Lung (tissue), 12 donors: ENCODE data around the gene PFKFB2. TPM values are rescaled to one million over a fixed set of nuclear protein-coding genes. Genes with fewer than 3 reads are reported as not detected.
A peak's percentile ranks its signal among the peaks of the same experiment; 100 is the strongest.

Experiments
- ATAC-seq: fragments of 200-7000 bp; cut with Tn5 transposase; one replicate; pipeline ENCODE4 v1.9.1; 2020; ENCODE audit warnings: moderate number of reproducible peaks; ENCODE audit not compliant: insufficient read depth, low FRiP score
- DNase-seq, 3 donors: peaks; one replicate each; pipeline ENCODE4 v3.0.0-alpha.2; 2013 to 2017
- H3K27ac ChIP-seq, 2 donors: one replicate each; pipeline ENCODE4 v1.5.1; 2013; ENCODE audit warnings: mild to moderate bottlenecking in 2 of 2, moderate library complexity in 2 of 2, control low read depth in 1 of 2, inconsistent platforms in 1 of 2, low read depth in 1 of 2, low read length in 1 of 2
- H3K27me3 ChIP-seq, 3 donors: one replicate each; pipeline ENCODE4 v1.5.1; 2013; ENCODE audit warnings: low read length in 2 of 3; ENCODE audit not compliant: control insufficient read depth in 3 of 3, insufficient read depth in 3 of 3
- H3K36me3 ChIP-seq, 4 donors: one replicate each; pipeline ENCODE4 v1.5.1; 2013; ENCODE audit warnings: low read length in 4 of 4, mild to moderate bottlenecking in 1 of 4, moderate library complexity in 1 of 4; ENCODE audit not compliant: control insufficient read depth in 4 of 4, insufficient read depth in 4 of 4
- H3K4me1 ChIP-seq, 5 donors: one replicate each; pipeline ENCODE4 v1.5.1; 2013; ENCODE audit warnings: low read length in 5 of 5, mild to moderate bottlenecking in 2 of 5, moderate library complexity in 1 of 5; ENCODE audit not compliant: control insufficient read depth in 5 of 5, insufficient read depth in 5 of 5
- H3K4me3 ChIP-seq: one replicate; pipeline ENCODE4 v1.5.1; 2013; ENCODE audit warnings: mild to moderate bottlenecking, control low read depth, moderate library complexity
- H3K9ac ChIP-seq, 2 donors: one replicate each; pipeline ENCODE4 v1.5.1; 2013; ENCODE audit warnings: low read length in 2 of 2, control low read depth in 1 of 2; ENCODE audit not compliant: insufficient read depth in 1 of 2
- H3K9me3 ChIP-seq, 4 donors: one replicate each; pipeline ENCODE4 v1.5.1; 2013; ENCODE audit warnings: low read length in 3 of 4, mild to moderate bottlenecking in 1 of 4, moderate library complexity in 1 of 4; ENCODE audit not compliant: control insufficient read depth in 4 of 4, insufficient read depth in 3 of 4
- WGBS, 2 donors: extraction: QIAGEN DNeasy Blood & Tissue Kit; methylation state at CpG; one replicate each; pipeline ENCODE4 v1.1.7; 2013; 5-methylcytosine and 5-hydroxymethylcytosine counted together
- polyA plus RNA-seq, 2 donors: library from polyadenylated mRNA; stranded (reverse); fragments of 200-250 nt; gene quantifications; one replicate each; pipeline ENCODE4 v1.2.1, GENCODE V29; 2013
- total RNA-seq, 2 donors: library from RNA; depleted of rRNA in 1 of 2; stranded (reverse); fragments of >200 nt in 1 of 2; gene quantifications; one replicate each; pipeline ENCODE4 v1.2.1, GENCODE V29; 2014 to 2021
- TF ChIP-seq, protein P1 (sequence below): IDR thresholded peaks from 2 replicates; pipeline ENCODE4 v1.5.1; 2012; ENCODE audit warnings: mild to moderate bottlenecking; ENCODE audit errors: control extremely low read depth, extremely low read depth
- donor health status: control.
- donor health status: control.
- donor health status: Bipolar disorder and iron deficiency.
- donor health status: healthy.
- donor health status: DM: yes; HTN: yes; CAD: no.

The PFKFB2 gene
- total and polyA plus RNA-seq, 4 donors, result 19.9 to 52.3 (median 39.6) TPM

GRCh38 chr1:207048041-207048440 lies 5.0 kb upstream of the PFKFB2 start:
- 74 to 80% methylated on average over 6 of the region's 6 CpGs for WGBS, 2 donors
- H3K4me1 ChIP-seq, result peaks cover 0 to 36% (median 8%) of the 10 kb centered on the region in 5 donors
- TF ChIP-seq, protein P1, sequence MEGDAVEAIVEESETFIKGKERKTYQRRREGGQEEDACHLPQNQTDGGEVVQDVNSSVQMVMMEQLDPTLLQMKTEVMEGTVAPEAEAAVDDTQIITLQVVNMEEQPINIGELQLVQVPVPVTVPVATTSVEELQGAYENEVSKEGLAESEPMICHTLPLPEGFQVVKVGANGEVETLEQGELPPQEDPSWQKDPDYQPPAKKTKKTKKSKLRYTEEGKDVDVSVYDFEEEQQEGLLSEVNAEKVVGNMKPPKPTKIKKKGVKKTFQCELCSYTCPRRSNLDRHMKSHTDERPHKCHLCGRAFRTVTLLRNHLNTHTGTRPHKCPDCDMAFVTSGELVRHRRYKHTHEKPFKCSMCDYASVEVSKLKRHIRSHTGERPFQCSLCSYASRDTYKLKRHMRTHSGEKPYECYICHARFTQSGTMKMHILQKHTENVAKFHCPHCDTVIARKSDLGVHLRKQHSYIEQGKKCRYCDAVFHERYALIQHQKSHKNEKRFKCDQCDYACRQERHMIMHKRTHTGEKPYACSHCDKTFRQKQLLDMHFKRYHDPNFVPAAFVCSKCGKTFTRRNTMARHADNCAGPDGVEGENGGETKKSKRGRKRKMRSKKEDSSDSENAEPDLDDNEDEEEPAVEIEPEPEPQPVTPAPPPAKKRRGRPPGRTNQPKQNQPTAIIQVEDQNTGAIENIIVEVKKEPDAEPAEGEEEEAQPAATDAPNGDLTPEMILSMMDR, result no peak

GRCh38 chr1:207049054-207049453 lies 4.0 kb upstream of the PFKFB2 start:
- TF ChIP-seq, protein P1, result no peak

More at GRCh38 chr1:207048041-207048440, 5.0 kb upstream of the PFKFB2 start:
- no peak overlapping the region for H3K4me3 ChIP-seq
- DNase-seq (no peak), ATAC-seq (no peak)
- H3K27ac ChIP-seq, result no peak overlapping the region
- H3K36me3 ChIP-seq, result peaks cover 3 to 22% (median 14%) of the 10 kb centered on the region in 4 donors
- H3K9me3 ChIP-seq, result no peaks in the 10 kb centered on the region
- H3K27me3 ChIP-seq, result no peaks in the 10 kb centered on the region
- no peak overlapping the region for H3K9ac ChIP-seq

GRCh38 chr1:207049514-207049913 lies 3.6 kb upstream of the PFKFB2 start:
- no peak for DNase-seq
- Histone ChIP-seq H3K27me3 (no peaks in the 10 kb centered on the region), H3K9ac (peak overlapping the region; percentile 29 to 86), H3K27ac (no peak overlapping the region), H3K36me3 (peaks cover 3 to 22% (median 14%) of the 10 kb centered on the region in 4 donors), H3K4me3 (no peak overlapping the region), H3K9me3 (no peaks in the 10 kb centered on the region), H3K4me1 (peaks cover 0 to 31% (median 8%) of the 10 kb centered on the region in 5 donors)
- ATAC-seq, result no peak
- TF ChIP-seq, protein P1, result no peak
- 59 to 68% methylated on average over 8 of the region's 8 CpGs for WGBS, 2 donors

More at GRCh38 chr1:207049054-207049453, 4.0 kb upstream of the PFKFB2 start:
- Histone ChIP-seq H3K9me3 (no peaks in the 10 kb centered on the region), H3K9ac (no peak overlapping the region), H3K36me3 (peaks cover 3 to 22% (median 14%) of the 10 kb centered on the region in 4 donors), H3K4me3 (no peak overlapping the region), H3K27ac (no peak overlapping the region), H3K4me1 (peaks cover 0 to 31% (median 8%) of the 10 kb centered on the region in 5 donors), H3K27me3 (no peaks in the 10 kb centered on the region)
- 83 to 93% methylated on average over 4 of the region's 4 CpGs for WGBS, 2 donors
- ATAC-seq (no peak), DNase-seq (no peak)

GRCh38 chr1:207049974-207050391 lies 3.1 kb upstream of the PFKFB2 start:
- Histone ChIP-seq H3K9ac (peak overlapping the region; percentile 86 to 96), H3K4me1 (peaks cover 0 to 31% (median 8%) of the 10 kb centered on the region in 5 donors), H3K36me3 (peaks cover 3 to 22% (median 14%) of the 10 kb centered on the region in 4 donors), H3K4me3 (peak overlapping the region; percentile 55), H3K9me3 (no peaks in the 10 kb centered on the region), H3K27me3 (no peaks in the 10 kb centered on the region), H3K27ac (peak overlapping the region; percentile 85 to 90)
- TF ChIP-seq, protein P1, result peak; percentile 58
- 0% methylated on average over 6 of the region's 6 CpGs for WGBS, 2 donors
- DNase-seq (peak; percentile 43 to 79 (median 78)), ATAC-seq (no peak)
